GM12878 (cell line): Measurements from ENCODE around the gene NKAIN2. TPM values are rescaled to one million over a fixed set of nuclear protein-coding genes. Genes with fewer than 3 reads are reported as not detected.

Source experiments
- ATAC-seq: fragments of 200-7000 bp; cut with Tn5 transposase; 3 replicates; pipeline ENCODE4 v1.9.1; 2020; ENCODE audit warnings: mild to moderate bottlenecking, moderate library complexity
- BruUV-seq: library from RNA; stranded (reverse); fragments of 400-500 nt; replicated peaks from 2 replicates; lab custom pipeline; 2021; lab: Mats Ljungman, UMichigan
- CTCF ChIA-PET: fragments of 300-600 bp; sonication (Branson Sonifier 250); formaldehyde crosslinking; extraction: SDS; loops from one replicate; lab custom pipeline; 2021; ENCODE audit warnings: inconsistent platforms; lab: Yijun Ruan, JAX
- POLR2A ChIA-PET: fragments of 350-600 bp; formaldehyde crosslinking; extraction: SDS; loops from one replicate; lab custom pipeline; 2021; ENCODE audit warnings: inconsistent platforms; lab: Charles Lee
- RAD21 ChIA-PET: fragments of 300-600 bp; sonication (Branson Sonifier 250); formaldehyde crosslinking; loops from one replicate; lab custom pipeline; 2023; ENCODE audit warnings: antibody characterized with exemption; ENCODE audit not compliant: unreplicated experiment; lab: Charles Lee
- SMC1A ChIA-PET: fragments of 300-600 bp; sonication (Branson Sonifier 250); formaldehyde crosslinking; loops from one replicate; lab custom pipeline; 2023; ENCODE audit not compliant: unreplicated experiment, uncharacterized antibody; lab: Charles Lee
- DNase-seq: peaks from one replicate; pipeline ENCODE4 v3.0.0-alpha.2; 2011; ENCODE audit warnings: low read depth, low spot score
- FAIRE-seq: peaks from 3 replicates; lab custom pipeline; 2011; peaks lifted over from hg19 to GRCh38; lab: Jason Lieb, UNC
- H2AFZ ChIP-seq: 2 replicates; pipeline ENCODE4 v1.6.0; 2011; ENCODE audit warnings: low read depth, low read length, control low read depth; ENCODE audit not compliant: control insufficient read depth
- H3K27ac ChIP-seq: 2 replicates; pipeline ENCODE4 v1.5.1; 2011; ENCODE audit warnings: control low read depth; ENCODE audit not compliant: control insufficient read depth, insufficient read depth
- H3K27me3 ChIP-seq, 2 experiments: replicated peaks in 1 of 2; 2 replicates each; pipeline versions ENCODE4 v1.6.0 to v1.6.1; 2011; ENCODE audit warnings: low read length in 1 of 2; ENCODE audit not compliant: control insufficient read depth in 2 of 2, insufficient read depth in 2 of 2
- H3K36me3 ChIP-seq, 2 experiments: 2 replicates each; pipeline ENCODE4 v1.5.1; 2011; ENCODE audit warnings: low read length in 1 of 2; ENCODE audit not compliant: control insufficient read depth in 2 of 2, insufficient read depth in 2 of 2
- H3K4me1 ChIP-seq: 2 replicates; pipeline ENCODE4 v1.6.1; 2011; ENCODE audit warnings: mild to moderate bottlenecking, low read length, moderate library complexity, mixed read lengths; ENCODE audit not compliant: control insufficient read depth, insufficient read depth
- H3K4me2 ChIP-seq: 2 replicates; pipeline ENCODE4 v1.6.0; 2011; ENCODE audit warnings: control low read depth; ENCODE audit not compliant: control insufficient read depth, insufficient read depth
- H3K4me3 ChIP-seq: fragments of 200-600 bp; sonication (generic); 2 replicates; pipeline ENCODE4 v1.5.1; 2016
- H3K79me2 ChIP-seq: 2 replicates; pipeline ENCODE4 v1.6.0; 2011; ENCODE audit warnings: low read length; ENCODE audit not compliant: control insufficient read depth, insufficient read depth
- H3K9ac ChIP-seq: 2 replicates; pipeline ENCODE4 v1.8.0; 2011; ENCODE audit warnings: low read length, control low read depth, mixed read lengths; ENCODE audit not compliant: control insufficient read depth, insufficient read depth
- H3K9me3 ChIP-seq: replicated peaks from 3 replicates; pipeline ENCODE4 v1.5.1; 2011; ENCODE audit warnings: mild to moderate bottlenecking, low read length; ENCODE audit not compliant: control insufficient read depth, insufficient read depth
- H4K20me1 ChIP-seq: 2 replicates; pipeline ENCODE4 v1.6.0; 2011; ENCODE audit not compliant: control insufficient read depth, insufficient read depth
- CBX5 ChIP-seq: sonication (generic); IDR thresholded peaks from 2 replicates; pipeline ENCODE4 v1.6.1; 2016; ENCODE audit warnings: low read depth, moderate library complexity, mild to moderate bottlenecking, inconsistent platforms
- CREM ChIP-seq: IDR thresholded peaks from 2 replicates; pipeline ENCODE4 v1.6.1; 2014; ENCODE audit warnings: antibody characterized with exemption, low read depth
- KAT2A ChIP-seq: conservative IDR thresholded peaks from 2 replicates; pipeline ENCODE4 v1.6.1; 2011; ENCODE audit warnings: low read depth, low read length; ENCODE audit not compliant: control insufficient read depth
- PAX8 ChIP-seq: fragments of 450-650 bp; IDR thresholded peaks from 2 replicates; pipeline ENCODE4 v1.6.1; 2017; ENCODE audit warnings: mild to moderate bottlenecking, moderate library complexity
- POLR2AphosphoS2 ChIP-seq: IDR thresholded peaks from 2 replicates; pipeline ENCODE4 v1.6.1; 2011; ENCODE audit warnings: low read depth, mild to moderate bottlenecking, low read length, improper control_type of control experiment, moderate library complexity
- RBBP5 ChIP-seq: fragments of 200-600 bp; sonication (generic); conservative IDR thresholded peaks from 2 replicates; pipeline ENCODE4 v1.6.1; 2016
- RELA ChIP-seq: fragments of 450-650 bp; IDR thresholded peaks from 2 replicates; pipeline ENCODE4 v1.8.0; 2014; ENCODE audit warnings: borderline replicate concordance; ENCODE audit not compliant: partially characterized antibody
- SIX5 ChIP-seq: IDR thresholded peaks from 2 replicates; pipeline ENCODE4 v1.6.1; 2011; ENCODE audit warnings: mild to moderate bottlenecking, low read depth, low read length, moderate library complexity; ENCODE audit not compliant: severe bottlenecking
- SMARCA5 ChIP-seq: fragments of 450-650 bp; IDR thresholded peaks from 2 replicates; pipeline ENCODE4 v1.6.1; 2017; ENCODE audit warnings: mild to moderate bottlenecking
- ZNF274 ChIP-seq: IDR thresholded peaks from one replicate; pipeline ENCODE4 v1.8.0; 2011; ENCODE audit not compliant: insufficient read length, insufficient read depth
- ZZZ3 ChIP-seq: IDR thresholded peaks from 2 replicates; pipeline ENCODE4 v1.6.1; 2011; ENCODE audit warnings: low read depth; ENCODE audit not compliant: control insufficient read depth, insufficient read length
- WGBS: methylation state at CpG from one replicate; pipeline ENCODE4 v1.1.6; 2016; ENCODE audit warnings: low lambda C conversion rate; ENCODE audit not compliant: insufficient replicate concordance, insufficient coverage; ENCODE audit errors: missing lambda C conversion rate; 5-methylcytosine and 5-hydroxymethylcytosine counted together
- in situ Hi-C: fragments of 300-500 bp; cut with MboI; formaldehyde crosslinking; loops from 9 replicates; pipeline ENCODE4 v1.14.3; 2018; ENCODE audit warnings: mixed read lengths
- intact Hi-C: fragments of 100-400 bp; cut with micrococcal nuclease; formaldehyde crosslinking; loops from one replicate; pipeline ENCODE4 v1.14.2; 2022; ENCODE audit not compliant: unreplicated experiment
- polyA plus RNA-seq, 11 experiments: library from polyadenylated mRNA; depleted of rRNA in 4 of 11; unstranded in 6 of 11; stranded (reverse) in 5 of 11; fragments of >200 nt; fragmentation: Nextera tagmentation in 4 of 11; fragmentation: Illumina TruSeq in 1 of 11; extraction: Ambion mirVana in 4 of 11; extraction: Trizol in 1 of 11; gene quantifications; 1 replicate in 1 of 11; 2 replicates in 10 of 11; pipeline versions ENCODE4 v1.2.1 to v1.2.3, GENCODE V29; 2011 to 2016; ENCODE audit warnings: inconsistent platforms in 2 of 11, missing spikeins in 2 of 11, low read depth in 1 of 11
- total RNA-seq, 4 experiments: library from RNA; depleted of rRNA in 3 of 4; stranded (reverse); fragments of >200 nt in 3 of 4; fragmentation: Illumina TruSeq in 1 of 4; extraction: Trizol in 1 of 4; gene quantifications; 2 replicates each; pipeline versions ENCODE4 v1.2.1 to v1.2.3, GENCODE V29; 2013 to 2021
- TF ChIP-seq, protein P1 (sequence below): fragments of 450-650 bp; IDR thresholded peaks from 2 replicates; pipeline ENCODE4 v1.6.1; 2016; ENCODE audit warnings: mild to moderate bottlenecking

The NKAIN2 gene
- total and polyA plus RNA-seq, 10 of the 15 experiments (the other 5 are each of a cell fraction or from before 2014, with no cell fraction given), result not detected

DNA sequence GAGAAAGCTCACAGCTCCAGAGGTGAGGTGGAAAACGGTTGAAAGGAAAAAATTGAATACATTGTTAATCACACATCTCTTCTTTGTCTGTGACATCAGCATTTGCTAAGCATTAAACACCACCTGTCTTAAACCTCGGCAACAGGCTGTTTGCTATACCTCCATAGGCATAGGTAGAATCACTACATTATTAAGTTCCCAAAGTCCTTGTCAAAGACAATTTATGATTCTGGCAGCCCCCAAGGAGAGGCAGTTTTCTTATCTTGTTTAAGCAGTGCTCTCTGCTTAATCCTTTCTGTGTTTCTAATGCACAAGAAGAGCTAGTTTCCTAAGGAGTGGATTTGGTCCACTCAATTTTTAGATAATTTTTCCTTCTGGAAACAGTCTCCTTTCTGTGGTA lies 249.7 kb downstream of the NKAIN2 start:
- H3K9me3 ChIP-seq, result no peaks in the 10 kb centered on the region
- intact Hi-C loops, result loop anchor here (5.0 kb wide), 1 partner anchor 251 kb away; the partner anchor contains the start of gene NKAIN2
- TF ChIP-seq POLR2AphosphoS2, result no peak
- no peak for TF ChIP-seq ZZZ3
- no peak for TF ChIP-seq SMARCA5
- no peak for TF ChIP-seq PAX8
- TF ChIP-seq CREM, result no peak
- no peak for TF ChIP-seq RELA
- TF ChIP-seq CBX5, result no peak
- no peak for TF ChIP-seq SIX5
- no peak for TF ChIP-seq KAT2A
- TF ChIP-seq, protein P1, sequence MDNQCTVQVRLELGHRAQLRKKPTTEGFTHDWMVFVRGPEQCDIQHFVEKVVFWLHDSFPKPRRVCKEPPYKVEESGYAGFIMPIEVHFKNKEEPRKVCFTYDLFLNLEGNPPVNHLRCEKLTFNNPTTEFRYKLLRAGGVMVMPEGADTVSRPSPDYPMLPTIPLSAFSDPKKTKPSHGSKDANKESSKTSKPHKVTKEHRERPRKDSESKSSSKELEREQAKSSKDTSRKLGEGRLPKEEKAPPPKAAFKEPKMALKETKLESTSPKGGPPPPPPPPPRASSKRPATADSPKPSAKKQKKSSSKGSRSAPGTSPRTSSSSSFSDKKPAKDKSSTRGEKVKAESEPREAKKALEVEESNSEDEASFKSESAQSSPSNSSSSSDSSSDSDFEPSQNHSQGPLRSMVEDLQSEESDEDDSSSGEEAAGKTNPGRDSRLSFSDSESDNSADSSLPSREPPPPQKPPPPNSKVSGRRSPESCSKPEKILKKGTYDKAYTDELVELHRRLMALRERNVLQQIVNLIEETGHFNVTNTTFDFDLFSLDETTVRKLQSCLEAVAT, result no peak
- TF ChIP-seq RBBP5, result no peak
- no peak for TF ChIP-seq ZNF274
- TF ChIP-seq, all 136 proteins: peak for 0
- ChIA-PET RAD21 (no interaction called here), SMC1A (interaction anchor here (1.3 kb wide), 1 partner anchor 9 kb away, joined by 4 read pairs; no protein-coding TSS in a partner anchor), POLR2A (no interaction called here), CTCF (no interaction called here)
- no peak overlapping the region for H2AFZ ChIP-seq
- DNase-seq (no peak), ATAC-seq (no peak), FAIRE-seq (no peak)
- no peaks in the 10 kb centered on the region for H3K27me3 ChIP-seq
- 32% methylated on average over 2 of the region's 2 CpGs for WGBS
- H3K79me2 ChIP-seq, result no peaks in the 10 kb centered on the region
- H3K4me1 ChIP-seq, result no peaks in the 10 kb centered on the region
- no peak overlapping the region for H3K27ac ChIP-seq
- no peak overlapping the region for H3K9ac ChIP-seq
- no peak overlapping the region for H3K4me3 ChIP-seq
- no peaks in the 10 kb centered on the region for H3K36me3 ChIP-seq
- H4K20me1 ChIP-seq, result no peaks in the 10 kb centered on the region
- BruUV-seq, result no TSS peak
- H3K4me2 ChIP-seq, result no peak overlapping the region
- in situ Hi-C loops, result no loop called here
